Keratinocyte (primary cell): ENCODE measurements around the gene PTMA. TPM values are rescaled to one million over a fixed set of nuclear protein-coding genes. Genes with fewer than 3 reads are reported as not detected.
"Not testable (repeated sequence)": the region's sequence is repeated elsewhere in the genome, so short reads cannot be mapped to it uniquely, and the experiment has no call there.

Experiments used
- DNase-seq: peaks from one replicate; pipeline ENCODE4 v3.0.0-alpha.2; 2011; ENCODE audit warnings: low read depth, missing footprints, low spot score
- FAIRE-seq: peaks from 2 replicates; lab custom pipeline; 2011; peaks lifted over from hg19 to GRCh38; lab: Jason Lieb, UNC
- H2AFZ ChIP-seq: 2 replicates; pipeline ENCODE4 v1.6.0; 2012; ENCODE audit warnings: low read length, control low read depth, inconsistent platforms; ENCODE audit not compliant: control insufficient read depth
- H3K27ac ChIP-seq: 2 replicates; pipeline ENCODE4 v1.5.1; 2011; ENCODE audit warnings: low read length; ENCODE audit not compliant: control insufficient read depth, insufficient read depth
- H3K27me3 ChIP-seq: 3 replicates; pipeline ENCODE4 v1.6.0; 2011; ENCODE audit warnings: low read length; ENCODE audit not compliant: control insufficient read depth, insufficient read depth; ENCODE audit errors: extremely low read depth
- H3K36me3 ChIP-seq, 2 experiments: 2 replicates in 1 of 2; 3 replicates in 1 of 2; pipeline ENCODE4 v1.5.1; 2011; ENCODE audit warnings: low read length in 2 of 2, mild to moderate bottlenecking in 1 of 2; ENCODE audit not compliant: control insufficient read depth in 2 of 2, insufficient read depth in 2 of 2; ENCODE audit errors: extremely low read depth in 1 of 2
- H3K4me1 ChIP-seq: 3 replicates; pipeline ENCODE4 v1.5.1; 2011; ENCODE audit warnings: low read length; ENCODE audit not compliant: control insufficient read depth, insufficient read depth; ENCODE audit errors: extremely low read depth
- H3K4me2 ChIP-seq: 3 replicates; pipeline ENCODE4 v1.6.0; 2011; ENCODE audit warnings: low read depth, low read length; ENCODE audit not compliant: control insufficient read depth, insufficient read depth; ENCODE audit errors: extremely low read depth
- H3K4me3 ChIP-seq, 3 experiments: fragments of 200-600 bp in 1 of 3; sonication (generic) in 1 of 3; 2 replicates in 2 of 3; 3 replicates in 1 of 3; pipeline ENCODE4 v1.5.1; 2011 to 2016; ENCODE audit warnings: low read length in 3 of 3, mild to moderate bottlenecking in 3 of 3, control low read depth in 2 of 3, inconsistent platforms in 1 of 3, low read depth in 1 of 3, mixed read lengths in 1 of 3, mixed run types in 1 of 3, moderate library complexity in 1 of 3; ENCODE audit not compliant: control insufficient read depth in 2 of 3, insufficient read depth in 2 of 3; ENCODE audit errors: extremely low read depth in 1 of 3
- H3K79me2 ChIP-seq: 2 replicates; pipeline ENCODE4 v1.6.0; 2012; ENCODE audit warnings: low read length; ENCODE audit not compliant: control insufficient read depth, insufficient read depth
- H3K9ac ChIP-seq: 3 replicates; pipeline ENCODE4 v1.6.0; 2011; ENCODE audit warnings: low read length; ENCODE audit not compliant: control insufficient read depth, insufficient read depth; ENCODE audit errors: extremely low read depth
- H3K9me1 ChIP-seq: 3 replicates; pipeline ENCODE4 v1.6.0; 2011; ENCODE audit warnings: low read length; ENCODE audit not compliant: control insufficient read depth, insufficient read depth; ENCODE audit errors: extremely low read depth
- H3K9me3 ChIP-seq: 2 replicates; pipeline ENCODE4 v1.5.1; 2012; ENCODE audit warnings: low read depth, low read length; ENCODE audit not compliant: control insufficient read depth
- H4K20me1 ChIP-seq: 3 replicates; pipeline ENCODE4 v1.6.0; 2011; ENCODE audit warnings: low read length; ENCODE audit not compliant: control insufficient read depth, insufficient read depth; ENCODE audit errors: extremely low read depth
- EZH2 ChIP-seq: IDR thresholded peaks from one replicate; pipeline ENCODE4 v1.6.1; 2012; ENCODE audit warnings: inconsistent platforms, mild to moderate bottlenecking, low read length, moderate library complexity
- dilution Hi-C: fragments of 300-500 bp; cut with MboI; formaldehyde crosslinking; loops from one replicate; pipeline ENCODE4 v1.7.0; 2020; ENCODE audit warnings: low sequenced_read_pairs; ENCODE audit not compliant: extremely low pct_ligation_motif_present
- polyA plus RNA-seq, 5 experiments: library from polyadenylated mRNA; depleted of rRNA in 3 of 5; stranded (reverse) in 3 of 5; stranded (forward) in 1 of 5; unstranded in 1 of 5; fragments of >200 nt; gene quantifications; 1 replicate in 1 of 5; 2 replicates in 3 of 5; 3 replicates in 1 of 5; pipeline versions ENCODE4 v1.2.1 to v1.2.3, GENCODE V29; 2011 to 2012; ENCODE audit warnings: missing spikeins in 2 of 5, low read depth in 1 of 5, low replicate concordance in 1 of 5
- TF ChIP-seq, protein P1 (sequence below), 3 experiments: IDR thresholded peaks in 1 of 3; conservative IDR thresholded peaks in 1 of 3; optimal IDR thresholded peaks in 1 of 3; 2 replicates in 2 of 3; 3 replicates in 1 of 3; pipeline versions ENCODE3 to v1.5.1; 2011; ENCODE audit warnings: low read length in 3 of 3, mild to moderate bottlenecking in 3 of 3, moderate library complexity in 2 of 3, control low read depth in 1 of 3, inconsistent platforms in 1 of 3; ENCODE audit not compliant: insufficient read depth in 2 of 3; ENCODE audit errors: extremely low read depth in 1 of 3

PTMA gene
- polyA plus RNA-seq, 1 donor (not counting 4 experiments of a cell fraction or from before 2014, with no cell fraction given): 598 TPM

DNA sequence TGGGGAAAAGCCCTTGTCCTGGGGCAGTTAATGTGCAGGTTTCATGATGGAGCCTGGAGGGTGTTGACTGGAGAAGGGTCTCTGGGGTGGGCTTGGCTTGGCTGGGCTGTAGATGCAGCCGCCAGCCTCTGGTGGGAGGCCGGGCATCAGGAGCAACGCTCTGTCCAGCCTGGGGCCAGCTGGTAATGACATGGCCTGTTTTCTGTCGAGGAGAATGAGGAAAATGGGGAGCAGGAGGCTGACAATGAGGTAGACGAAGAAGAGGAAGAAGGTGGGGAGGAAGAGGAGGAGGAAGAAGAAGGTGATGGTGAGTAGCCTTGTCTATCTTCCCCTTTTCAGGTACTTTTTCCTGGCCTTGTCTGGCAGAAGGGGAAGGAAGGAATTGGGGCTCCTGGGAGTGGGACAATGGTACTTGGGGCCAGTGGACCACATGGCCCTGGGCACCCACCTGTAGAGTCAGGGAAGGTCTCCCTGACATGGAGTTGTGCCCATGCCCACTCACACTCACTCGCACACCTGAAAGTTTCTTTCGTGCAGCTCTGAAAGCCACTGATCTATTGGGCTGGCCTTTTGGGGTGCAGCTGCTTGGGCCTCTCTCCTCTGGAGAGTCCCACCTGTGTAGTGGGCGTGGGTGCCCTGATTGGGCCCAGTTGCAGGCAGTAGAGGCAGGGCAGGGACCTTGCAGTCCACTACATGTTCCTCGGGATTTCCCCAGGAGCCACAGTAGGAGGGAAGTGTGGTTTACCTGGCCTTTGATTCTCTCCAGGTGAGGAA, 3.5 kb downstream of the PTMA start:
- Histone ChIP-seq H3K4me2 (peak overlapping the region; percentile 74), H3K9ac (peak overlapping the region; percentile 92), H2AFZ (no peak overlapping the region), H3K27ac (peak overlapping the region; percentile 21), H3K4me1 (peaks cover 16% of the 10 kb centered on the region), H3K9me1 (no peaks in the 10 kb centered on the region), H3K79me2 (peaks cover 41% of the 10 kb centered on the region), H4K20me1 (peaks cover 32% of the 10 kb centered on the region), H3K27me3 (no peaks in the 10 kb centered on the region), H3K36me3 (peaks cover 9 to 15% of the 10 kb centered on the region in 2 experiments), H3K4me3 (peak overlapping the region; percentile 70 to 93 (median 72)), H3K9me3 (no peaks in the 10 kb centered on the region)
- DNase-seq (no peak), FAIRE-seq (no peak)
- TF ChIP-seq, protein P1, sequence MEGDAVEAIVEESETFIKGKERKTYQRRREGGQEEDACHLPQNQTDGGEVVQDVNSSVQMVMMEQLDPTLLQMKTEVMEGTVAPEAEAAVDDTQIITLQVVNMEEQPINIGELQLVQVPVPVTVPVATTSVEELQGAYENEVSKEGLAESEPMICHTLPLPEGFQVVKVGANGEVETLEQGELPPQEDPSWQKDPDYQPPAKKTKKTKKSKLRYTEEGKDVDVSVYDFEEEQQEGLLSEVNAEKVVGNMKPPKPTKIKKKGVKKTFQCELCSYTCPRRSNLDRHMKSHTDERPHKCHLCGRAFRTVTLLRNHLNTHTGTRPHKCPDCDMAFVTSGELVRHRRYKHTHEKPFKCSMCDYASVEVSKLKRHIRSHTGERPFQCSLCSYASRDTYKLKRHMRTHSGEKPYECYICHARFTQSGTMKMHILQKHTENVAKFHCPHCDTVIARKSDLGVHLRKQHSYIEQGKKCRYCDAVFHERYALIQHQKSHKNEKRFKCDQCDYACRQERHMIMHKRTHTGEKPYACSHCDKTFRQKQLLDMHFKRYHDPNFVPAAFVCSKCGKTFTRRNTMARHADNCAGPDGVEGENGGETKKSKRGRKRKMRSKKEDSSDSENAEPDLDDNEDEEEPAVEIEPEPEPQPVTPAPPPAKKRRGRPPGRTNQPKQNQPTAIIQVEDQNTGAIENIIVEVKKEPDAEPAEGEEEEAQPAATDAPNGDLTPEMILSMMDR (optimal IDR thresholded peaks at IDR 0.05 in 1 of 3, IDR thresholded peaks at IDR 0.05 in 1 of 3, conservative IDR thresholded peaks at IDR 0.05 in 1 of 3; ENCODE audit: extremely low read depth in 1 of 3, insufficient read depth in 2 of 3, low read length in 3 of 3): no peak
- TF ChIP-seq EZH2: no peak
- dilution Hi-C loops: no loop called here

DNA sequence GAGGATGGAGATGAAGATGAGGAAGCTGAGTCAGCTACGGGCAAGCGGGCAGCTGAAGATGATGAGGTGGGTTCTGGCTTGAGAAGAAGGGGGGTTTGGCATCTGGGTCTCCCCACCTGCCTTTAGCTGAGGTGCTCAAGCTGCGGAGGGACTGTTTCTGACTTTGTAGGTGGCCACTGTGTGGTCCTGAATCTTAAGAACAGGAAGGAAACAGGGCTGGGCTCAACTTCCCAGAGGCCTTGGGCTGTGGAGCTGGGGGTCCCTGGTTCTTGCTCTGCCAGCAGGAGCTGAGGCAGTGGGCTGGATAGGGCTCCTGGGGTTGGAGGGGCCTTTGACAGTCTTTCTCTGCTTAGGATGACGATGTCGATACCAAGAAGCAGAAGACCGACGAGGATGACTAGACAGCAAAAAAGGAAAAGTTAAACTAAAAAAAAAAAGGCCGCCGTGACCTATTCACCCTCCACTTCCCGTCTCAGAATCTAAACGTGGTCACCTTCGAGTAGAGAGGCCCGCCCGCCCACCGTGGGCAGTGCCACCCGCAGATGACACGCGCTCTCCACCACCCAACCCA, 4.2 kb downstream of the PTMA start:
- H2AFZ ChIP-seq, dilution Hi-C loops, H3K9me1 ChIP-seq, DNase-seq, H3K9me3 ChIP-seq, H3K4me3 ChIP-seq, FAIRE-seq, H3K27me3 ChIP-seq: not testable (repeated sequence)
- H3K4me1 ChIP-seq: peaks cover 16% of the 10 kb centered on the region
- H3K4me2 ChIP-seq: peak overlapping the region; percentile 74
- H3K27ac ChIP-seq: peak overlapping the region; percentile 21
- peaks cover 32% of the 10 kb centered on the region for H4K20me1 ChIP-seq
- peak overlapping the region; percentile 92 for H3K9ac ChIP-seq
- peaks cover 9 to 15% of the 10 kb centered on the region in 2 experiments for H3K36me3 ChIP-seq
- peaks cover 41% of the 10 kb centered on the region for H3K79me2 ChIP-seq

- H3K9ac ChIP-seq, DNase-seq, H2AFZ ChIP-seq, dilution Hi-C loops, H3K9me1 ChIP-seq, H3K27me3 ChIP-seq, H3K9me3 ChIP-seq, FAIRE-seq, H3K4me2 ChIP-seq, H3K4me3 ChIP-seq, H3K27ac ChIP-seq: not testable (repeated sequence)
- H3K36me3 ChIP-seq: peaks cover 9 to 15% of the 10 kb centered on the region in 2 experiments
- peaks cover 16% of the 10 kb centered on the region for H3K4me1 ChIP-seq
- H4K20me1 ChIP-seq: peaks cover 32% of the 10 kb centered on the region
- peaks cover 41% of the 10 kb centered on the region for H3K79me2 ChIP-seq
These were observed 5.0 kb downstream of the PTMA start for GRCh38 chr2:231713406-231713729.
